Measurements from ENCODE around the gene PRR14.
A peak's percentile ranks its signal among the peaks of the same experiment; 100 is the strongest.

Gene PRR14

DNA sequence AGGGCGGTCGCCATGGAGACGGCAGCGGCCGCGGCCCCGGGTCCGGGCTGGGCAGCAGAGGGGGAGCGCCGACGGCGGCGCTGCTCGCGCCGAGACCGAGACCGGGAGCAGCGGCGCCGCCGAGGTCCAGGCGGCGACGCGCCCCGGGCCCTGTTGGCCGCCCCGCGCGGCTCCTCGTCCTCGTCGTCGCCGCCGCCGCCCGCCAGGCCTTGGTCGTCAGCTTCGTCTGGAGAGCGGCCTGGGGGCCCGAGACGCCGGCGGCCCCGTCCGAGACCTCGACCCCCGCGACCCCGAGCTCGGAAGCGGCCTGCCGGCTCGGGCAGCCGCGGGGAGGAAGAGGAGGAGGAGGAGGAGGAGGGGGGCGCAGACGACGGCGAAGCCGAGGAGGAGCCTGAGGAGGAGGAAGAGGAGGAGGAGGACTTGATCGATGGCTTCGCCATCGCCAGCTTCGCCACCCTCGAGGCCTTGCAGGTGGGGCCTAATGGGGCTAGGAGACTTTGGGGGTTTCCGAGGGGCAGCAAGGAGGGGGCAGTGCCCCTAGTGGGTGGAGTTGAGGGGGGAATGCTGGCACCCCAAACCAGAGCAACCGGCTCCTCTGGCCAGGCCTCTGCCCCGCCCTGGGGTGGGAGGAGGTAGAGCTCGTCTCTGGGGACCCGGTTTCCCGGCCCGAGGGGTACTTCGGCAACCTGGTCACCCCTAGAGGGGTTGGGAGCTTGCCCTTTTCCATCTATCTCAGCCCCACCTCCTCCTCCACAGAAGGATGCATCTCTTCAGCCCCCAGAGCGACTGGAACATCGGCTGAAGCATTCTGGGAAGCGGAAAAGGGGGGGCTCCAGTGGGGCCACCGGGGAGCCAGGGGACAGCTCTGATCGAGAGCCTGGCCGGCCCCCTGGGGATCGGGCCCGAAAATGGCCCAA is 9.0 kb downstream of the PRR14 start:
- TF ChIP-seq, protein P1, sequence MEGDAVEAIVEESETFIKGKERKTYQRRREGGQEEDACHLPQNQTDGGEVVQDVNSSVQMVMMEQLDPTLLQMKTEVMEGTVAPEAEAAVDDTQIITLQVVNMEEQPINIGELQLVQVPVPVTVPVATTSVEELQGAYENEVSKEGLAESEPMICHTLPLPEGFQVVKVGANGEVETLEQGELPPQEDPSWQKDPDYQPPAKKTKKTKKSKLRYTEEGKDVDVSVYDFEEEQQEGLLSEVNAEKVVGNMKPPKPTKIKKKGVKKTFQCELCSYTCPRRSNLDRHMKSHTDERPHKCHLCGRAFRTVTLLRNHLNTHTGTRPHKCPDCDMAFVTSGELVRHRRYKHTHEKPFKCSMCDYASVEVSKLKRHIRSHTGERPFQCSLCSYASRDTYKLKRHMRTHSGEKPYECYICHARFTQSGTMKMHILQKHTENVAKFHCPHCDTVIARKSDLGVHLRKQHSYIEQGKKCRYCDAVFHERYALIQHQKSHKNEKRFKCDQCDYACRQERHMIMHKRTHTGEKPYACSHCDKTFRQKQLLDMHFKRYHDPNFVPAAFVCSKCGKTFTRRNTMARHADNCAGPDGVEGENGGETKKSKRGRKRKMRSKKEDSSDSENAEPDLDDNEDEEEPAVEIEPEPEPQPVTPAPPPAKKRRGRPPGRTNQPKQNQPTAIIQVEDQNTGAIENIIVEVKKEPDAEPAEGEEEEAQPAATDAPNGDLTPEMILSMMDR (conservative IDR thresholded peaks at IDR 0.05; ENCODE audit: control insufficient read depth, insufficient read depth, low read depth, low read length): no peak
- peak overlapping the region; percentile 92 for H3K4me3 ChIP-seq (ENCODE audit: control insufficient read depth, low read depth, low read length)
- no peak for DNase-seq (ENCODE audit: low read depth)

DNA sequence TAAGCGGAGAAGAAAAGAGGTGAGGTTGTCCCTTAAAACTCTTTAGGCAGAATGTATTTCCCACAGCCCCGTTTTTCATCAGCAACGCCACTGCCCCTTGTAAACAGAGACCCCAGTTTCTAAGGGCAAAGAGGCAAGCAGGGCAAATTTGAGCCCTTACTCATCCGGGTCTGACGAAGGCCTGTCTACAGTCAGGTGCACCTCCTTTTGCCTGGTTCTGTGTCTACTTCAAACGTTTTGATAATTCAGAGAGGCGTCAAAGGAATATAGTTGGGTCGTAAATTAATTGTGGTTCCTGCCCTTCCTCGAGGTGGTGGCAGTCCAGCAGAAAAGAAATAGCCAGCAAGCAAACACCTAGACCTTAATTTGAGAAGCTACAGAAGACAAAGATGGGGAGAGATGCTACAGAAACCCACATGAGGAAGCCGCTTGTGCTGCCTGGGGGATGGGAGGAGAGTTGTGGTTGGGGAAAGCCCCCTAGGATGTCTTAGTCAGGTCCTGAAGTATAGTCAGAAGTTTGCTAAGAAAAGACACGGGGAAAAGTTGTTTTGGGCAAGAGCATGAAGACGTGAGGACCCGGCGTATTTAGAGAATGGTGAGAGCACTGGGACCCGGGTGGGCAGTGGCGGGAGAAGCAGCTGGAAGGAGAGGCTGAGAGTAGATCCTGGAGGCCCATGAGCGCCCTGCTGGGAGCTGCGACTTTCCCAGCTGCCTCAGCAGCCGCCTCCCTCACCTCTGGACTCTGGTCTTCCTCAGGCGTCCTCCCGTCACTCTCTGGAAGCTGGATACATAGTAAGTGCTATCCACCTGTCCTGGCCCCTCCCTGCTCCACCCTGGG is 9.9 kb downstream of the PRR14 start:
- TF ChIP-seq, protein P1 (conservative IDR thresholded peaks at IDR 0.05; ENCODE audit: control insufficient read depth, insufficient read depth, low read depth, low read length): no peak
- peak; percentile 54 for DNase-seq (ENCODE audit: low read depth)
- peak overlapping the region; percentile 80 for H3K4me3 ChIP-seq (ENCODE audit: control insufficient read depth, low read depth, low read length)

DNA sequence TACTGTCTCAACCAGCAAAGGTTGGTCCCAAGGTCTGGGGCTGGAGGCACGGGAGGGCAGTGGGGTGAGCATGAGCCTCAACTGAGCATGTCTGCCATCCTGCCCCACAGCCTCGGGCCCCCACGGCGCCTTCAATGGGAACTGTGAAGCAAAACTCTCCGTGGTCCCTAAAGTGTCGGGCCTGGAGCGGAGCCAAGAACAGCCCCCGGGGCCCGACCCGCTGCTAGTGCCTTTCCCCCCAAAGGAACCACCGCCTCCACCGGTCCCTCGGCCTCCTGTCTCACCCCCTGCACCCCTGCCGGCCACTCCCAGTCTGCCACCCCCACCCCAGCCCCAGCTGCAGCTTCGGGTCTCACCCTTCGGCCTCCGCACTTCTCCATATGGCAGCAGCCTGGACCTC is 11.7 kb downstream of the PRR14 start:
- no peak overlapping the region for H3K4me3 ChIP-seq (ENCODE audit: control insufficient read depth, low read depth, low read length)
- no peak for DNase-seq (ENCODE audit: low read depth)
- TF ChIP-seq, protein P1 (conservative IDR thresholded peaks at IDR 0.05; ENCODE audit: control insufficient read depth, insufficient read depth, low read depth, low read length): no peak

DNA sequence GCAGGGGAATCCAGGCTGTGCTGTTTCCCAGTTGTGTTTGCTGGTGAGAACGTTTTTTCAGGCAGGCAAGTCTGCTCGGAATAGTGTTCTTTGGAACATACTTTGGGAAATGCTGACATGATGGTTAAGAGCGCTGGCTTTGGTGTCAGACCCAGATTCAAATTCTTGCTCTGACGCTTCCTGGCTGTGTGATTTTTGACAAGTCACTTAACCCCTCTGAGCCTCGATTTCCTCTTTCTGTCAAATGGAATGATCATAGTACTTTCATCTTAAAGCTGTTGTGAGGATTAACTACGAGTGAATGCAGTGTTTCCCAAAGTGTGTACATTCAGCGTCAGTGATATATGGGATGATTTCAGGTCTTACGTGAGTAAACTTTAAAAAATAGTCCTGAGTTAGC is 12.3 kb downstream of the PRR14 start:
- TF ChIP-seq, protein P1 (conservative IDR thresholded peaks at IDR 0.05; ENCODE audit: control insufficient read depth, insufficient read depth, low read depth, low read length): no peak
- H3K4me3 ChIP-seq (ENCODE audit: control insufficient read depth, low read depth, low read length): no peak overlapping the region
- no peak for DNase-seq (ENCODE audit: low read depth)

DNA sequence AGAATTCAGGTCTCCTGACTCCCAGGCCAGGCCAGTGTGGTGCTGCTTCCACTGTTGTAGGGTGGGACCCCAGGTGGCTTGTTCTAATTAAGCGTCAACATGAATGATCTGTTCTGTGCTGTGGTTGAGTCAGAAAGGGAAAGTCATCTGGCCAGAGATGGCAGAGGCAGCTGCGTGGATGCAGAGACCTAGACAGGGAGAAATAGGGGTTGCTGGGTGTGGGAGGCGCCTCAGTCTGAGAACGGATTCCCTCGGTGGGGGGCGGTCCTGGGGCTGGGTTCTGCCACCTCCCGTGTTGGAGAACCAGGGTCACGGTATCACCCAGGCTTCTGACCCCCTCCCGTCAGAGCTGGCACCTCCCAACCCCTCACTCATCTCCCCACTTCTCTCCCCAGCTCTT is 13.1 kb downstream of the PRR14 start:
- TF ChIP-seq, protein P1 (conservative IDR thresholded peaks at IDR 0.05; ENCODE audit: control insufficient read depth, insufficient read depth, low read depth, low read length): no peak
- peak; percentile 68 for DNase-seq (ENCODE audit: low read depth)
- no peak overlapping the region for H3K4me3 ChIP-seq (ENCODE audit: control insufficient read depth, low read depth, low read length)

DNA sequence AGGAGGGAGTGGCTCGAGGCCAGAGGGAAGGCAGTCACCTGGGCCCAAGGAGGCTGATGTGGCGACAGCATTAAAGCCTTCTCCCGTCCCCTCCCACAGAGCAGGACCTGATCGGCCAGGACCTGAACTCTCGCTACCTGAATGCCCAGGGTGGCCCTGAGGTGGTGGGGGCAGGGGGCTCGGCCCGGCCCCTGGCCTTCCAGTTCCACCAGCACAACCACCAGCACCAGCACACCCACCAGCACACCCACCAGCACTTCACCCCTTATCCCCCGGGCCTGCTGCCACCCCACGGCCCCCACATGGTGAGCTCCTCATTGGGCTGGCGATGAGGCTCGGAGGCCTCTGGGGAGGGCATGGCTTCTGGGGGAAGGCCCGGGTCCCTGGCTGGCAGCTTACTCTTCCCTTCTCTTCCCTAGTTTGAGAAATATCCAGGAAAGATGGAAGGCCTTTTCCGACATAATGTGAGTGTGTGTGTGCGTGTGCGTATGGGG is 13.9 kb downstream of the PRR14 start:
- no peak overlapping the region for H3K4me3 ChIP-seq (ENCODE audit: control insufficient read depth, low read depth, low read length)

More for the DNA sequence above, 13.9 kb downstream of the PRR14 start:
- DNase-seq (ENCODE audit: low read depth): no peak
- TF ChIP-seq, protein P1 (conservative IDR thresholded peaks at IDR 0.05; ENCODE audit: control insufficient read depth, insufficient read depth, low read depth, low read length): no peak

All from fibroblast of mammary gland (primary cell).